Thyroid gland (tissue), 4 donors: ENCODE data around the gene DIRAS1.

Experiments used
- CTCF ChIP-seq, 6 experiments: fragments of 200-600 bp in 3 of 6; fragments of 450-650 bp in 3 of 6; sonication (generic) in 3 of 6; IDR thresholded peaks; one replicate each; pipeline ENCODE4 v1.5.1; 2016 to 2019; ENCODE audit warnings: antibody characterized with exemption in 6 of 6, mild to moderate bottlenecking in 2 of 6, inconsistent platforms in 1 of 6, moderate library complexity in 1 of 6
- POLR2A ChIP-seq, 2 donors: fragments of 450-650 bp; IDR thresholded peaks; one replicate each; pipeline ENCODE4 v1.6.1; 2017; ENCODE audit warnings: antibody characterized with exemption in 2 of 2, mild to moderate bottlenecking in 2 of 2, moderate library complexity in 1 of 2

- no peak for TF ChIP-seq CTCF (IDR thresholded peaks at IDR 0.05)
- TF ChIP-seq POLR2A (IDR thresholded peaks at IDR 0.05): no peak
Measured at GRCh38 chr19:2759362-2759761, 38.2 kb upstream of the DIRAS1 start.
